HG02884 (cell line): Measurements from ENCODE around the gene PRR14L.
A peak's percentile ranks its signal among the peaks of the same experiment; 100 is the strongest.
"Not testable (repeated sequence)": the region's sequence is repeated elsewhere in the genome, so short reads cannot be mapped to it uniquely, and the experiment has no call there.

ENCODE experiments used
- ATAC-seq: cut with Tn5 transposase; IDR thresholded peaks from one replicate; pipeline ENCODE4 v1.9.1; 2021; ENCODE audit warnings: mild to moderate bottlenecking, moderate library complexity; ENCODE audit not compliant: unreplicated experiment

Gene PRR14L

GRCh38 chr22:31749636-31750364, at the start of gene PRR14L:
TSS of gene PRR14L (minus strand) at chr22:31750132. CDS start at chr22:31738860, 11,272 bp downstream.
- peak; percentile 44 for ATAC-seq

- not testable (repeated sequence) for ATAC-seq
These were observed 49.4 kb upstream of the PRR14L start for GRCh38 chr22:31799358-31799757.

- ATAC-seq, result no peak
These were observed 40.3 kb upstream of the PRR14L start for GRCh38 chr22:31790240-31790639.

GRCh38 chr22:31789803-31790202, 39.9 kb upstream of the PRR14L start:
- no peak for ATAC-seq

- no peak for ATAC-seq
These were observed 26.3 kb upstream of the PRR14L start for GRCh38 chr22:31776231-31776630.

- no peak for ATAC-seq
These were observed 23.5 kb upstream of the PRR14L start for GRCh38 chr22:31773416-31773815.

- ATAC-seq, result no peak
These were observed 18.6 kb upstream of the PRR14L start for GRCh38 chr22:31768422-31769059.

GRCh38 chr22:31764785-31765184, 14.9 kb upstream of the PRR14L start:
- ATAC-seq, result no peak

- not testable (repeated sequence) for ATAC-seq
These were observed 8.9 kb upstream of the PRR14L start for GRCh38 chr22:31758860-31759259.

- ATAC-seq, result no peak
These were observed 7.3 kb upstream of the PRR14L start for GRCh38 chr22:31757265-31757664.

- no peak for ATAC-seq
These were observed 4.9 kb upstream of the PRR14L start for GRCh38 chr22:31754813-31755212.

- ATAC-seq, result peak; percentile 53
These were observed 3.9 kb upstream of the PRR14L start, which contains the start of gene DEPDC5 for GRCh38 chr22:31753634-31754501. TSS of gene DEPDC5 (plus strand) at chr22:31754019. CDS start at chr22:31754922, 903 bp downstream.

- no peak for ATAC-seq
These were observed 3.2 kb upstream of the PRR14L start for GRCh38 chr22:31753005-31753633.

GRCh38 chr22:31752096-31752847, 2.3 kb upstream of the PRR14L start:
- no peak for ATAC-seq

- no peak for ATAC-seq
These were observed 693 bp upstream of the PRR14L start for GRCh38 chr22:31750365-31751284.

GRCh38 chr22:31748490-31748889, 1.4 kb downstream of the PRR14L start:
- ATAC-seq, result no peak

- no peak for ATAC-seq
These were observed 2.5 kb downstream of the PRR14L start for GRCh38 chr22:31747441-31747840.

GRCh38 chr22:31743871-31744270, 6.1 kb downstream of the PRR14L start:
- ATAC-seq, result no peak

GRCh38 chr22:31742682-31743081, 7.2 kb downstream of the PRR14L start:
- no peak for ATAC-seq
